ENCODE data around the gene BMP4. TPM values are rescaled to one million over a fixed set of nuclear protein-coding genes. Genes with fewer than 3 reads are reported as not detected.

BMP4 gene
- total and polyA plus RNA-seq, 2 experiments from 2014 or later, result not detected

DNA sequence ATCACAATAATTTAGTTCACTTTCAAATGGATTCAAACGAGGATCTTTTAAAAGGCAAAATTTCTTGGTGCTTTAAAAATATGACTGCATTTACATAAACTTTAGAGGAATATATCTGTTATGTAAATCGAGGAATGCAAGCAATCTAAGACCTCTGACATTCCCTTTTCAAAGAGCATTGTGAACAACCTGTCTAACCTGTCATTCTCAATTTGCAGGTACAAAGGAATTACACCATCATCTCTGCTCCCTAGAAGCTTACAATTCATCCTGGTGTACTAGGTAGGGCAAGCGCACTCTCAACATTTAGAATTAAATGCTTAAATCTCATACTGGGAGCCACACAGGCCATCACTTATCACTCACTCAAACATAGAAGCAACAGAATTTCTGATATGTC lies 35.6 kb downstream of the BMP4 start:
- Histone ChIP-seq H2AFZ (no peak overlapping the region), H3K4me3 (no peak overlapping the region), H3K79me2 (ENCODE audit: insufficient read depth) (no peaks in the 10 kb centered on the region), H3K36me3 (ENCODE audit: low read depth) (no peaks in the 10 kb centered on the region), H3K9me2 (ENCODE audit: insufficient read depth) (no peaks in the 10 kb centered on the region), H3K4me2 (ENCODE audit: unreplicated experiment) (no peak overlapping the region), H3F3A (ENCODE audit: insufficient read depth) (no peaks in the 10 kb centered on the region), H4K20me1 (ENCODE audit: insufficient read depth) (no peaks in the 10 kb centered on the region), H3K9ac (no peak overlapping the region), H3K27ac (no peak overlapping the region), H3K9me3 (ENCODE audit: low read depth) (no peaks in the 10 kb centered on the region), H3K4me1 (ENCODE audit: insufficient read depth) (no peaks in the 10 kb centered on the region), H3K27me3 (replicated peaks; ENCODE audit: insufficient read depth) (peaks cover 15% of the 10 kb centered on the region)
- TF ChIP-seq EZH2 (IDR thresholded peaks at IDR 0.05; ENCODE audit: insufficient read depth, poor library complexity, severe bottlenecking) (no peak), EZH2phosphoT487 (IDR thresholded peaks at IDR 0.05; ENCODE audit: insufficient read depth, low read depth) (no peak)
- WGBS, 2 experiments (ENCODE audit: low coverage in 1 of 2, low lambda C conversion rate in 2 of 2, missing lambda C conversion rate in 2 of 2), result 33 to 35% methylated on average over 3 of the region's 3 CpGs
- no peak for DNase-seq
- in situ Hi-C loops (cut with MboI), result no loop called here

DNA sequence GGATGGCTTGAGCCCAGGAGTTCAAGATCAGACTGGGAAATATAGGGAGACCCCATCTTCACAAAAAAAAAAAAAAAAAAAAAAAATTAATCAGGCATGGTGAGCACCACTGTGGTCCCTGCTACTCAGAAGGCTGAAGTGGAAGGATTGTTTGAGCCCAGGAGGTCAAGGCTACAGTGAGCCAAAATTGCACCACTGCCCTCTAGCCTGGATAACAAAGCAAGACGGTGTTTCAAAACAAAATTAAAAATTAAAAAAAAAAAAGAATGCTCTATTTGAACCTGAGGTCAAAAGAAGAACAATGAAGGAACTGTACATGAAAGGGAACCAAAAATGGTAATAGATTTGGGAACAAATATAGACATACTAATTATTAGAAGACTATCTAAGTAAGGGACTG lies 40.4 kb downstream of the BMP4 start:
- DNase-seq, result no peak
- Histone ChIP-seq H3K4me2 (ENCODE audit: unreplicated experiment) (no peak overlapping the region), H3K27me3 (replicated peaks; ENCODE audit: insufficient read depth) (peaks cover 10% of the 10 kb centered on the region; the same call in 1 of the 2 replicates), H3K9ac (no peak overlapping the region), H3K9me3 (ENCODE audit: low read depth) (no peaks in the 10 kb centered on the region), H3K36me3 (ENCODE audit: low read depth) (no peaks in the 10 kb centered on the region), H2AFZ (no peak overlapping the region), H3K4me1 (ENCODE audit: insufficient read depth) (no peaks in the 10 kb centered on the region), H3F3A (ENCODE audit: insufficient read depth) (no peaks in the 10 kb centered on the region), H3K4me3 (no peak overlapping the region), H3K9me2 (ENCODE audit: insufficient read depth) (no peaks in the 10 kb centered on the region), H4K20me1 (ENCODE audit: insufficient read depth) (no peaks in the 10 kb centered on the region), H3K27ac (no peak overlapping the region), H3K79me2 (ENCODE audit: insufficient read depth) (no peaks in the 10 kb centered on the region)
- 45 to 47% methylated on average over 1 of the region's 1 CpG for WGBS, 2 experiments (ENCODE audit: low coverage in 1 of 2, low lambda C conversion rate in 2 of 2, missing lambda C conversion rate in 2 of 2)
- TF ChIP-seq EZH2phosphoT487 (IDR thresholded peaks at IDR 0.05; ENCODE audit: insufficient read depth, low read depth) (no peak), EZH2 (IDR thresholded peaks at IDR 0.05; ENCODE audit: insufficient read depth, poor library complexity, severe bottlenecking) (no peak)
- in situ Hi-C loops (cut with MboI), result no loop called here

DNA sequence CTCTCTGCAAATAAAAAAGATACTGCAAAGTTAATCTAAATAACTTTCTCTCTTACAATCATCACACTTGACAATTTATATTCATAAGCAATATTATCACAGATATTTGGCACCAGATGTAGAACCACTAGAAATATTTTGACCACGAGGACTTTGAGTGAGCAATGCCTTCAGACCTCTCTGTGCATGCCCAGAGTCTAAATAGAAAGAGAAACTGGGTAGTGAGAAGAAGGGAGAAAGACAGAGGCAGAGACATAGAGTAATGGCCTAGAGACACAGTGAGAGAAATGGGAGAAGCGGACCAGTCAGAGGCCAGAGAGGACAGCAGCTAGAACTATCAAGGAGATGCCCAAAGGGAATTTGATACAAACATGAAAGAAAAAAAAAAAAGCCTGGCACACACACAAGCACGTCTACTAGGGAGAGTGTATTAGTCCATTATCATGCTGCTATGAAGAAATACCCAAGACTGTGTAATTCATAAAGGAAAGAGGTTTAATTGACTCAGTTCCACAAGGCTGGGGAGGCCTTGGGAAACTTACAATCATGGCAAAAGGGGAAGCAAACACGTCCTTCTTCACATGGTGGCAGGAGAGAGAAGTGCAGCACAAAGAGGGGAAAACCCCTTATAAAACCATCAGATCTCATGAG lies 41.1 kb downstream of the BMP4 start:
- no peaks in the 10 kb centered on the region for H3K36me3 ChIP-seq (ENCODE audit: low read depth)
- no peak overlapping the region for H3K27ac ChIP-seq
- no peaks in the 10 kb centered on the region for H3F3A ChIP-seq (ENCODE audit: insufficient read depth)
- TF ChIP-seq EZH2phosphoT487 (IDR thresholded peaks at IDR 0.05; ENCODE audit: insufficient read depth, low read depth) (no peak), EZH2 (IDR thresholded peaks at IDR 0.05; ENCODE audit: insufficient read depth, poor library complexity, severe bottlenecking) (no peak)
- H3K79me2 ChIP-seq (ENCODE audit: insufficient read depth), result no peaks in the 10 kb centered on the region
- H2AFZ ChIP-seq, result no peak overlapping the region
- WGBS, 2 experiments (ENCODE audit: low coverage in 1 of 2, low lambda C conversion rate in 2 of 2, missing lambda C conversion rate in 2 of 2), result 21 to 27% methylated on average over 4 of the region's 4 CpGs
- no peaks in the 10 kb centered on the region for H4K20me1 ChIP-seq (ENCODE audit: insufficient read depth)
- H3K9ac ChIP-seq, result no peak overlapping the region
- H3K27me3 ChIP-seq (replicated peaks; ENCODE audit: insufficient read depth), result peaks cover 10% of the 10 kb centered on the region; the same call in 1 of the 2 replicates
- no peak overlapping the region for H3K4me3 ChIP-seq
- in situ Hi-C loops (cut with MboI), result no loop called here
- no peak overlapping the region for H3K4me2 ChIP-seq (ENCODE audit: unreplicated experiment)
- no peaks in the 10 kb centered on the region for H3K9me3 ChIP-seq (ENCODE audit: low read depth)
- no peaks in the 10 kb centered on the region for H3K4me1 ChIP-seq (ENCODE audit: insufficient read depth)
- H3K9me2 ChIP-seq (ENCODE audit: insufficient read depth), result no peaks in the 10 kb centered on the region
- no peak for DNase-seq

DNA sequence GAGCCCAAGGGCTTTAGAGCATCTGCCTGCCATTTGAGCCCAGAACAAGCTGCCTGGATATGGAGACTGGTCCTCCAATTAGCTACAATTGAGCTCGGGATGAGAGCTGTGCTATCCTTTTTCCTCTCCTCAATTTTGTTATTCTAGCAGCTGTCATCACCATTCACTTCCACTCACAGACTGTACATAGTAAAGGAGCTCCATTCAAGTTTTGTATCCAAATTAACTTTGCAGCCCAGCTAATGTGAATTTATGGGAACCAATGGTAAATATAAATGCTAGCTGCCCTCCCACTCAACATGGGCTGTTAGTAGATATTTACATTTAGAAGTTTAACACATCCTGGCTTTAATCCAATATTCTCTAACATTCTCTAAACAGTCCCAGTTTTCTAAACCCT lies 44.6 kb downstream of the BMP4 start:
- DNase-seq, result no peak
- TF ChIP-seq EZH2phosphoT487 (IDR thresholded peaks at IDR 0.05; ENCODE audit: insufficient read depth, low read depth) (no peak), EZH2 (IDR thresholded peaks at IDR 0.05; ENCODE audit: insufficient read depth, poor library complexity, severe bottlenecking) (no peak)
- Histone ChIP-seq H3K4me1 (ENCODE audit: insufficient read depth) (no peaks in the 10 kb centered on the region), H3K9me3 (ENCODE audit: low read depth) (no peaks in the 10 kb centered on the region), H3K27me3 (replicated peaks; ENCODE audit: insufficient read depth) (no peaks in the 10 kb centered on the region), H3K79me2 (ENCODE audit: insufficient read depth) (no peaks in the 10 kb centered on the region), H3K36me3 (ENCODE audit: low read depth) (no peaks in the 10 kb centered on the region), H3K27ac (no peak overlapping the region), H3K9me2 (ENCODE audit: insufficient read depth) (no peaks in the 10 kb centered on the region), H3K4me2 (ENCODE audit: unreplicated experiment) (no peak overlapping the region), H4K20me1 (ENCODE audit: insufficient read depth) (no peaks in the 10 kb centered on the region), H3F3A (ENCODE audit: insufficient read depth) (no peaks in the 10 kb centered on the region), H3K4me3 (no peak overlapping the region), H2AFZ (no peak overlapping the region), H3K9ac (no peak overlapping the region)
- in situ Hi-C loops (cut with MboI), result no loop called here
- WGBS, 2 experiments (ENCODE audit: low coverage in 1 of 2, low lambda C conversion rate in 2 of 2, missing lambda C conversion rate in 2 of 2), result 4 to 6% methylated on average over 1 of the region's 1 CpG

All from GM23248 (cell line).